H9 (cell line): ENCODE data around the gene TCFL5. TPM values are rescaled to one million over a fixed set of nuclear protein-coding genes. Genes with fewer than 3 reads are reported as not detected.

Experiments used
- DNase-seq: peaks from one replicate; pipeline ENCODE4 v3.0.0-alpha.2; 2017
- H2AFZ ChIP-seq: one replicate; pipeline ENCODE4 v1.6.1; 2013; ENCODE audit warnings: mild to moderate bottlenecking, low read length, control low read depth, moderate library complexity
- H2AK5ac ChIP-seq: 2 replicates; pipeline ENCODE4 v1.6.1; 2013; ENCODE audit warnings: low read length, control low read depth, mixed read lengths; ENCODE audit not compliant: insufficient read length
- H2BK120ac ChIP-seq: one replicate; pipeline ENCODE4 v1.6.1; 2013; ENCODE audit warnings: low read depth, mild to moderate bottlenecking, low read length, control low read depth, inconsistent platforms; ENCODE audit not compliant: poor library complexity, severe bottlenecking
- H2BK12ac ChIP-seq: 2 replicates; pipeline ENCODE4 v1.6.1; 2013; ENCODE audit warnings: low read length, control low read depth, mixed read lengths, low read depth; ENCODE audit not compliant: insufficient read length
- H2BK15ac ChIP-seq: 2 replicates; pipeline ENCODE4 v1.6.1; 2013; ENCODE audit warnings: low read depth, low read length, control low read depth
- H2BK20ac ChIP-seq: one replicate; pipeline ENCODE4 v1.6.1; 2013; ENCODE audit warnings: low read depth, mild to moderate bottlenecking, low read length, control low read depth, inconsistent platforms; ENCODE audit not compliant: poor library complexity, severe bottlenecking
- H2BK5ac ChIP-seq: 2 replicates; pipeline ENCODE4 v1.6.1; 2013; ENCODE audit warnings: low read length, control low read depth, mixed read lengths; ENCODE audit not compliant: insufficient read length
- H3K14ac ChIP-seq: 2 replicates; pipeline ENCODE4 v1.6.1; 2013; ENCODE audit warnings: low read length, control low read depth; ENCODE audit not compliant: insufficient read depth
- H3K18ac ChIP-seq: 2 replicates; pipeline ENCODE4 v1.6.1; 2013; ENCODE audit warnings: low read depth, mild to moderate bottlenecking, mixed read lengths, low read length, control low read depth; ENCODE audit not compliant: insufficient read length
- H3K23ac ChIP-seq: 2 replicates; pipeline ENCODE4 v1.6.1; 2013; ENCODE audit warnings: low read length, control low read depth, mixed read lengths, low read depth; ENCODE audit not compliant: insufficient read length
- H3K23me2 ChIP-seq: 2 replicates; pipeline ENCODE4 v1.6.1; 2013; ENCODE audit warnings: low read depth, mild to moderate bottlenecking, mixed read lengths, low read length, control low read depth; ENCODE audit not compliant: insufficient read length, poor library complexity, severe bottlenecking
- H3K27ac ChIP-seq: 2 replicates; pipeline ENCODE4 v1.5.1; 2013; ENCODE audit warnings: low read length, control low read depth, mixed read lengths, low read depth; ENCODE audit not compliant: insufficient read length
- H3K27me3 ChIP-seq: 2 replicates; pipeline ENCODE4 v1.6.1; 2013; ENCODE audit warnings: low read length, control low read depth, inconsistent platforms; ENCODE audit not compliant: insufficient read depth
- H3K4ac ChIP-seq: 2 replicates; pipeline ENCODE4 v1.6.1; 2013; ENCODE audit warnings: low read depth, mild to moderate bottlenecking, control low read depth, inconsistent platforms, low read length, moderate library complexity
- H3K4me1 ChIP-seq: 2 replicates; pipeline ENCODE4 v1.6.1; 2013; ENCODE audit warnings: low read length, control low read depth, inconsistent platforms; ENCODE audit not compliant: insufficient read depth
- H3K4me2 ChIP-seq: 2 replicates; pipeline ENCODE4 v1.6.1; 2013; ENCODE audit warnings: low read length, control low read depth, mixed read lengths; ENCODE audit not compliant: insufficient read length, insufficient read depth
- H3K56ac ChIP-seq: 2 replicates; pipeline ENCODE4 v1.6.1; 2013; ENCODE audit warnings: low read depth, mild to moderate bottlenecking, mixed read lengths, low read length, control low read depth; ENCODE audit not compliant: insufficient read length
- H3K79me1 ChIP-seq: 2 replicates; pipeline ENCODE4 v1.6.1; 2013; ENCODE audit warnings: low read depth, mild to moderate bottlenecking, moderate library complexity, low read length, control low read depth, inconsistent platforms; ENCODE audit not compliant: insufficient read depth, poor library complexity, severe bottlenecking
- H3K79me2 ChIP-seq: 2 replicates; pipeline ENCODE4 v1.6.1; 2013; ENCODE audit warnings: low read length, control low read depth, inconsistent platforms; ENCODE audit not compliant: insufficient read depth
- H3K9ac ChIP-seq: 2 replicates; pipeline ENCODE4 v1.6.1; 2013; ENCODE audit warnings: low read length, control low read depth, mixed read lengths; ENCODE audit not compliant: insufficient read length; ENCODE audit errors: extremely low read depth
- H3K9me3 ChIP-seq: one replicate; pipeline ENCODE4 v1.6.1; 2013; ENCODE audit warnings: low read depth, low read length, inconsistent platforms; ENCODE audit not compliant: control insufficient read depth
- H3T11ph ChIP-seq: one replicate; pipeline ENCODE4 v1.6.1; 2013; ENCODE audit warnings: mild to moderate bottlenecking, low read length, control low read depth, inconsistent platforms
- H4K20me1 ChIP-seq: one replicate; pipeline ENCODE4 v1.6.1; 2013; ENCODE audit not compliant: control insufficient read depth, insufficient read length, insufficient read depth
- H4K5ac ChIP-seq: 2 replicates; pipeline ENCODE4 v1.6.1; 2013; ENCODE audit warnings: low read depth, mild to moderate bottlenecking, mixed read lengths, low read length, control low read depth; ENCODE audit not compliant: insufficient read length
- H4K8ac ChIP-seq: replicated peaks from 2 replicates; pipeline ENCODE4 v1.6.1; 2013; ENCODE audit warnings: low read length, control low read depth, mixed read lengths, low read depth; ENCODE audit not compliant: insufficient read length
- H4K91ac ChIP-seq: 2 replicates; pipeline ENCODE4 v1.6.1; 2013; ENCODE audit warnings: low read depth, mild to moderate bottlenecking, moderate library complexity, mixed read lengths, low read length, control low read depth; ENCODE audit not compliant: insufficient read length
- H3K27ac Mint-ChIP-seq, 3 experiments: 2 replicates in 2 of 3; 3 replicates in 1 of 3; pipeline ENCODE4 v1.8.0; 2020 to 2021; ENCODE audit warnings: mixed read lengths in 3 of 3, mild to moderate bottlenecking in 1 of 3, moderate library complexity in 1 of 3
- H3K27me3 Mint-ChIP-seq: 2 replicates; pipeline ENCODE4 v1.8.0; 2021; ENCODE audit warnings: low read depth, mild to moderate bottlenecking, moderate library complexity, mixed read lengths
- H3K36me3 Mint-ChIP-seq, 3 experiments: 2 replicates in 2 of 3; 3 replicates in 1 of 3; pipeline ENCODE4 v1.8.0; 2020 to 2021; ENCODE audit warnings: low read depth in 3 of 3, mixed read lengths in 3 of 3; ENCODE audit not compliant: insufficient read depth in 1 of 3
- H3K4me1 Mint-ChIP-seq, 2 experiments: 2 replicates each; pipeline ENCODE4 v1.8.0; 2020; ENCODE audit warnings: mixed read lengths in 2 of 2
- H3K4me3 Mint-ChIP-seq, 2 experiments: 2 replicates in 1 of 2; 3 replicates in 1 of 2; pipeline ENCODE4 v1.8.0; 2020 to 2021; ENCODE audit warnings: mild to moderate bottlenecking in 2 of 2, mixed read lengths in 2 of 2, moderate library complexity in 1 of 2
- H3K9me3 Mint-ChIP-seq, 2 experiments: 2 replicates in 1 of 2; 3 replicates in 1 of 2; pipeline ENCODE4 v1.8.0; 2020; ENCODE audit warnings: mild to moderate bottlenecking in 2 of 2, mixed read lengths in 2 of 2, moderate library complexity in 1 of 2
- CTCF ChIP-seq: fragments of 200-600 bp; sonication (generic); conservative IDR thresholded peaks from 3 replicates; pipeline ENCODE4 v1.8.0; 2021; ENCODE audit warnings: antibody characterized with exemption, mild to moderate bottlenecking
- WGBS: extraction: QIAGEN DNeasy Blood & Tissue Kit; methylation state at CpG from one replicate; pipeline ENCODE4 v1.1.7; 2013; ENCODE audit warnings: missing lambda C conversion rate, low lambda C conversion rate, mixed read lengths; ENCODE audit not compliant: insufficient read length; ENCODE audit errors: extremely low coverage; 5-methylcytosine and 5-hydroxymethylcytosine counted together
- total RNA-seq: library from RNA; stranded (reverse); gene quantifications from 2 replicates; pipeline ENCODE4 v1.2.1, GENCODE V29; 2021

Gene TCFL5
- total RNA-seq, 1 experiment from 2014 or later, result 16.4 TPM

- Histone ChIP-seq H2BK12ac (no peak overlapping the region), H2BK120ac (no peak overlapping the region), H3T11ph (no peak overlapping the region), H2BK5ac (no peak overlapping the region), H3K14ac (no peak overlapping the region), H3K23me2 (no peaks in the 10 kb centered on the region), H4K91ac (no peak overlapping the region), H3K4me1 (peaks cover 2% of the 10 kb centered on the region; the same call in 1 of the 2 replicates), H3K9me3 (no peaks in the 10 kb centered on the region), H3K79me1 (no peaks in the 10 kb centered on the region), H3K4ac (no peak overlapping the region), H4K20me1 (no peaks in the 10 kb centered on the region), H3K9ac (no peak overlapping the region), H3K27me3 (no peaks in the 10 kb centered on the region), H4K5ac (no peak overlapping the region), H3K4me2 (no peak overlapping the region), H2BK20ac (no peak overlapping the region), H3K18ac (no peak overlapping the region), H2AFZ (no peak overlapping the region), H3K56ac (no peak overlapping the region), H3K23ac (no peak overlapping the region), H3K27ac (no peak overlapping the region), H4K8ac (no peak overlapping the region), H3K79me2 (no peaks in the 10 kb centered on the region), H2AK5ac (no peak overlapping the region), H2BK15ac (no peak overlapping the region)
- DNase-seq, result no peak
- no peaks in the 10 kb centered on the region for H3K27me3 Mint-ChIP-seq
- peaks cover 2 to 72% (median 58%) of the 10 kb centered on the region in 3 experiments; a peak in 5 of 7 replicates for H3K36me3 Mint-ChIP-seq
- TF ChIP-seq CTCF, result no peak
- WGBS, result no CpG with 5 or more reads among the region's 52 CpGs
- H3K27ac Mint-ChIP-seq, result peak overlapping the region in 2 of 3 experiments; percentile 38 to 65; a peak in 2 of 7 replicates
- no peak overlapping the region for H3K4me3 Mint-ChIP-seq
- 0 out of 5 replicates have a peak, but pooled peaks cover 0 to 3% of the 10 kb centered on the region in 2 experiments for H3K9me3 Mint-ChIP-seq
- H3K4me1 Mint-ChIP-seq, result peaks cover 12 to 31% of the 10 kb centered on the region in 2 experiments
These were observed 25.4 kb downstream of the TCFL5 start for GRCh38 chr20:62835931-62836861.
